Hepatocyte (in vitro differentiated cells): Measurements from ENCODE around the gene CEP78.

Source experiments
- EZH2 ChIP-seq: fragments of 200-600 bp; sonication (generic); IDR thresholded peaks from 2 replicates; pipeline ENCODE4 v1.6.1; 2016; ENCODE audit warnings: antibody characterized with exemption, mild to moderate bottlenecking, borderline replicate concordance
- TF ChIP-seq, protein P1 (sequence below): fragments of 200-600 bp; sonication (generic); IDR thresholded peaks from 2 replicates; pipeline ENCODE4 v1.5.1; 2016; ENCODE audit warnings: antibody characterized with exemption, mild to moderate bottlenecking; ENCODE audit not compliant: poor library complexity

DNA sequence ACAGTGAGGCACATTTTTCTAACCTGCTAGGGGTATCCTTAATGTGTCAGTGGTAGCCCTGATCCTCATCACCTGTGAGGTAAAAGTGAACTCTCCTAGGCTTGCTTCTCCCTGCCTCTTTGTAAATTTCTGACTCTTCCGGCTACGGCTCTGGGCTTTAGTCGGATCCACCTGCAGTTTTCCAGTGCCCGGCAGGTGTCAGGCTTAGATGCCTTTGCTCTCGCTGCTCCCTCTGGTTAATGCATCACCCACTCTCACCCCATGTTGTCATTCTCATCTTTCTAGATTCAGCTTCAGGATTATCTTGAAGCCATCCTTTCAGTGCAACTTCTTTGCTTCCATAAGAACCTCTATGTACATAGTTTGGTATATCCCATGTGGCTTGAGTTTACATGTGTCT lies 3.6 kb downstream of the CEP78 start:
- TF ChIP-seq EZH2: no peak
- TF ChIP-seq, protein P1, sequence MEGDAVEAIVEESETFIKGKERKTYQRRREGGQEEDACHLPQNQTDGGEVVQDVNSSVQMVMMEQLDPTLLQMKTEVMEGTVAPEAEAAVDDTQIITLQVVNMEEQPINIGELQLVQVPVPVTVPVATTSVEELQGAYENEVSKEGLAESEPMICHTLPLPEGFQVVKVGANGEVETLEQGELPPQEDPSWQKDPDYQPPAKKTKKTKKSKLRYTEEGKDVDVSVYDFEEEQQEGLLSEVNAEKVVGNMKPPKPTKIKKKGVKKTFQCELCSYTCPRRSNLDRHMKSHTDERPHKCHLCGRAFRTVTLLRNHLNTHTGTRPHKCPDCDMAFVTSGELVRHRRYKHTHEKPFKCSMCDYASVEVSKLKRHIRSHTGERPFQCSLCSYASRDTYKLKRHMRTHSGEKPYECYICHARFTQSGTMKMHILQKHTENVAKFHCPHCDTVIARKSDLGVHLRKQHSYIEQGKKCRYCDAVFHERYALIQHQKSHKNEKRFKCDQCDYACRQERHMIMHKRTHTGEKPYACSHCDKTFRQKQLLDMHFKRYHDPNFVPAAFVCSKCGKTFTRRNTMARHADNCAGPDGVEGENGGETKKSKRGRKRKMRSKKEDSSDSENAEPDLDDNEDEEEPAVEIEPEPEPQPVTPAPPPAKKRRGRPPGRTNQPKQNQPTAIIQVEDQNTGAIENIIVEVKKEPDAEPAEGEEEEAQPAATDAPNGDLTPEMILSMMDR: peak; percentile 45
